ENCODE measurements around the gene TPCN2.

GRCh38 chr11:69022260-69022659 lies 26.5 kb upstream of the TPCN2 start:
- TF ChIP-seq, protein P1, sequence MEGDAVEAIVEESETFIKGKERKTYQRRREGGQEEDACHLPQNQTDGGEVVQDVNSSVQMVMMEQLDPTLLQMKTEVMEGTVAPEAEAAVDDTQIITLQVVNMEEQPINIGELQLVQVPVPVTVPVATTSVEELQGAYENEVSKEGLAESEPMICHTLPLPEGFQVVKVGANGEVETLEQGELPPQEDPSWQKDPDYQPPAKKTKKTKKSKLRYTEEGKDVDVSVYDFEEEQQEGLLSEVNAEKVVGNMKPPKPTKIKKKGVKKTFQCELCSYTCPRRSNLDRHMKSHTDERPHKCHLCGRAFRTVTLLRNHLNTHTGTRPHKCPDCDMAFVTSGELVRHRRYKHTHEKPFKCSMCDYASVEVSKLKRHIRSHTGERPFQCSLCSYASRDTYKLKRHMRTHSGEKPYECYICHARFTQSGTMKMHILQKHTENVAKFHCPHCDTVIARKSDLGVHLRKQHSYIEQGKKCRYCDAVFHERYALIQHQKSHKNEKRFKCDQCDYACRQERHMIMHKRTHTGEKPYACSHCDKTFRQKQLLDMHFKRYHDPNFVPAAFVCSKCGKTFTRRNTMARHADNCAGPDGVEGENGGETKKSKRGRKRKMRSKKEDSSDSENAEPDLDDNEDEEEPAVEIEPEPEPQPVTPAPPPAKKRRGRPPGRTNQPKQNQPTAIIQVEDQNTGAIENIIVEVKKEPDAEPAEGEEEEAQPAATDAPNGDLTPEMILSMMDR (IDR thresholded peaks at IDR 0.05; ENCODE audit: borderline replicate concordance, extremely low read depth, low read length, poor library complexity, severe bottlenecking) = no peak
- TF ChIP-seq EZH2 (IDR thresholded peaks at IDR 0.05; ENCODE audit: borderline replicate concordance, low read depth, low read length, severe bottlenecking) = no peak

Measured in DND-41 (cell line).